SU-DHL-6 (cell line): Measurements from ENCODE around the gene ST8SIA4.

Source experiments
- H2AFZ ChIP-seq: fragments of 200-600 bp; sonication (generic); 2 replicates; pipeline ENCODE4 v1.6.1; 2014; ENCODE audit warnings: low read depth, mild to moderate bottlenecking, moderate library complexity, mixed read lengths, antibody characterized with exemption, low read length; ENCODE audit not compliant: severe bottlenecking
- H3F3A ChIP-seq: fragments of 200-600 bp; shearing (Covaris generic); 2 replicates; pipeline ENCODE4 v1.6.0; 2016; ENCODE audit warnings: antibody characterized with exemption, mild to moderate bottlenecking; ENCODE audit not compliant: insufficient read depth
- H3K27ac ChIP-seq: fragments of 200-600 bp; sonication (generic); 2 replicates; pipeline ENCODE4 v1.5.1; 2016; ENCODE audit warnings: low read depth, mild to moderate bottlenecking, low read length, moderate library complexity, mixed read lengths
- H3K27me3 ChIP-seq: fragments of 200-600 bp; sonication (generic), shearing (Covaris generic); 2 replicates; pipeline ENCODE4 v1.6.0; 2014; ENCODE audit warnings: mild to moderate bottlenecking, low read length
- H3K36me3 ChIP-seq: fragments of 200-600 bp; sonication (generic); 2 replicates; pipeline ENCODE4 v1.6.1; 2014; ENCODE audit warnings: mild to moderate bottlenecking, low read length, mixed read lengths
- H3K4me2 ChIP-seq: fragments of 300-600, 200-600 bp; shearing (Covaris generic), sonication (generic); 2 replicates; pipeline ENCODE4 v1.6.0; 2014; ENCODE audit warnings: low read length, low read depth, mild to moderate bottlenecking; ENCODE audit not compliant: poor library complexity, severe bottlenecking
- H3K4me3 ChIP-seq: fragments of 200-600 bp; sonication (generic); 2 replicates; pipeline ENCODE4 v1.5.1; 2014; ENCODE audit warnings: antibody characterized with exemption, low read length, mild to moderate bottlenecking, mixed read lengths; ENCODE audit not compliant: insufficient read depth, poor library complexity, severe bottlenecking
- H3K79me2 ChIP-seq: fragments of 200-600 bp; sonication (generic); 2 replicates; pipeline ENCODE4 v1.6.1; 2014; ENCODE audit warnings: mild to moderate bottlenecking, low read length, moderate library complexity; ENCODE audit not compliant: insufficient read depth
- H3K9ac ChIP-seq: fragments of 200-600 bp; sonication (generic); 2 replicates; pipeline ENCODE4 v1.7.0; 2014; ENCODE audit warnings: mild to moderate bottlenecking, low read length
- H3K9me2 ChIP-seq: fragments of 200-600 bp; sonication (generic); replicated peaks from 2 replicates; pipeline ENCODE4 v1.6.1; 2014; ENCODE audit warnings: low read length; ENCODE audit not compliant: insufficient read depth
- H3K9me3 ChIP-seq: fragments of 200-600 bp; sonication (generic); 2 replicates; pipeline ENCODE4 v1.6.1; 2014; ENCODE audit warnings: low read length, mixed read lengths; ENCODE audit not compliant: insufficient read depth
- H4K20me1 ChIP-seq: fragments of 200-600 bp; sonication (generic); 2 replicates; pipeline ENCODE4 v1.6.1; 2014; ENCODE audit warnings: low read depth, mild to moderate bottlenecking, antibody characterized with exemption, low read length, moderate library complexity, mixed read lengths
- EZH2phosphoT487 ChIP-seq: fragments of 200-600 bp; sonication (generic), shearing (Covaris generic); conservative IDR thresholded peaks from 2 replicates; pipeline ENCODE4 v1.6.1; 2018; ENCODE audit warnings: mild to moderate bottlenecking, antibody characterized with exemption, low read length, moderate library complexity, mixed read lengths
- TF ChIP-seq, protein P1 (sequence below): fragments of 200-600 bp; sonication (generic); IDR thresholded peaks from one replicate; pipeline ENCODE4 v1.5.1; 2017; ENCODE audit warnings: antibody characterized with exemption, mild to moderate bottlenecking, low read length, moderate library complexity; ENCODE audit not compliant: insufficient read depth, poor library complexity, severe bottlenecking

ST8SIA4 gene

DNA sequence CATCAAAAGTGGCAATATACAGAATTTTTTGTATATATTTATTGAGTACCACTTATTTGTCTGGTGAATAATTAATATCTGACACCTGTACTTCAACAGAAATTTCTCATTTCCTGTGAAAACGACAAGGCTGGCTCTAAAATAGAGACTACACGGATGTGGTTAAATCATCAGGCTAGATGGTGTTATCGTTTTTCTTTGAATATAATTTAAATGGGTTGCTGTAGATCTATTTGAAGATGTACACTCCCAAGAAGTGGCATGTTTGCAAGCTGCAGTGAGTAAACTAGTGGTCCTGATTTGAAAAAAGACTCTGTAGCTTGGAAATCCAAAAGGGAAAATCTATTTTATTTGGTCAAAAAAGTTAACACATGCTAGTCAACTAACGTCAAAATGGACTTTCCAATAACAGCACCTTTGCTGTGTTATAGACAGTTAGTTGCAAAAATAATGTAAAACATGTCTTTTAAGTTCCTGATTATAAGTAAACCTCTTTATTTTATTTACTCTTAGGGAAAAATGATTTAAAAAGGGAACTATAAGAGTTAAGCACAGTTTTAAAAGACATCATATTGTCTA is 13.8 kb downstream of the ST8SIA4 start:
- TF ChIP-seq, protein P1, sequence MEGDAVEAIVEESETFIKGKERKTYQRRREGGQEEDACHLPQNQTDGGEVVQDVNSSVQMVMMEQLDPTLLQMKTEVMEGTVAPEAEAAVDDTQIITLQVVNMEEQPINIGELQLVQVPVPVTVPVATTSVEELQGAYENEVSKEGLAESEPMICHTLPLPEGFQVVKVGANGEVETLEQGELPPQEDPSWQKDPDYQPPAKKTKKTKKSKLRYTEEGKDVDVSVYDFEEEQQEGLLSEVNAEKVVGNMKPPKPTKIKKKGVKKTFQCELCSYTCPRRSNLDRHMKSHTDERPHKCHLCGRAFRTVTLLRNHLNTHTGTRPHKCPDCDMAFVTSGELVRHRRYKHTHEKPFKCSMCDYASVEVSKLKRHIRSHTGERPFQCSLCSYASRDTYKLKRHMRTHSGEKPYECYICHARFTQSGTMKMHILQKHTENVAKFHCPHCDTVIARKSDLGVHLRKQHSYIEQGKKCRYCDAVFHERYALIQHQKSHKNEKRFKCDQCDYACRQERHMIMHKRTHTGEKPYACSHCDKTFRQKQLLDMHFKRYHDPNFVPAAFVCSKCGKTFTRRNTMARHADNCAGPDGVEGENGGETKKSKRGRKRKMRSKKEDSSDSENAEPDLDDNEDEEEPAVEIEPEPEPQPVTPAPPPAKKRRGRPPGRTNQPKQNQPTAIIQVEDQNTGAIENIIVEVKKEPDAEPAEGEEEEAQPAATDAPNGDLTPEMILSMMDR, result no peak
- no peak for TF ChIP-seq EZH2phosphoT487
- Histone ChIP-seq H3K9ac (peak overlapping the region; percentile 47), H2AFZ (no peak overlapping the region), H3K4me3 (peak overlapping the region; percentile 47), H3K4me2 (peak overlapping the region; percentile 99), H3K9me2 (no peaks in the 10 kb centered on the region), H3K79me2 (peaks cover 90% of the 10 kb centered on the region), H3F3A (peaks cover 49% of the 10 kb centered on the region), H3K27ac (peak overlapping the region; percentile 97), H3K27me3 (no peaks in the 10 kb centered on the region), H4K20me1 (no peaks in the 10 kb centered on the region), H3K9me3 (no peaks in the 10 kb centered on the region), H3K36me3 (peaks cover 50% of the 10 kb centered on the region)

DNA sequence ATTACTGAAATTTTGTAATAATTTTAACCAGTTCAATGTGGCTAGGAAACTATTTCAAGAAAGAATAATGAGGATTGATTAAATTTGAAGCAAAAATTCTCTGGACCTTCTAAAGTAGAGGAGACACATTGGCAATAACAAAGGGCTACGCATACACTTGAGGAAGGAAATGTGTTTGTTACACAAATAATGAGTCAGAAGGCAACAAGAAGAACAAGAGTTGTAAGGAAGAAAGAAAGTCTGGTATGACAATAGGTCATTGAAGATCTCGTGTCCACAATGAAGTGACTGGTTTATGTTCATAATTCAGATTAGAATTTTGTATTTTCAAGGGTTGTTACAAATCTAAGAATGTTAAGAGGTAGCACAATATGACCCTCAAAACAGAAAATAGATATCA is 25.8 kb downstream of the ST8SIA4 start:
- H4K20me1 ChIP-seq, result no peaks in the 10 kb centered on the region
- no peaks in the 10 kb centered on the region for H3K9me3 ChIP-seq
- peaks cover 77% of the 10 kb centered on the region for H3K79me2 ChIP-seq
- H3K27me3 ChIP-seq, result no peaks in the 10 kb centered on the region
- H3K9me2 ChIP-seq, result no peaks in the 10 kb centered on the region
- TF ChIP-seq EZH2phosphoT487, result no peak
- TF ChIP-seq, protein P1, result no peak
- peaks cover 7% of the 10 kb centered on the region; the same call in 1 of the 2 replicates for H3F3A ChIP-seq
- H3K36me3 ChIP-seq, result peaks cover 52% of the 10 kb centered on the region
- no peak overlapping the region for H3K4me3 ChIP-seq
- no peak overlapping the region for H3K9ac ChIP-seq
- H2AFZ ChIP-seq, result no peak overlapping the region
- no peak overlapping the region for H3K4me2 ChIP-seq
- no peak overlapping the region; the same call in 1 of the 2 replicates for H3K27ac ChIP-seq

GRCh38 chr5:100872408-100873190 is 30.5 kb downstream of the ST8SIA4 start:
- H2AFZ ChIP-seq, result no peak overlapping the region
- no peaks in the 10 kb centered on the region for H3K9me2 ChIP-seq
- no peaks in the 10 kb centered on the region for H4K20me1 ChIP-seq
- H3F3A ChIP-seq, result peaks cover 19% of the 10 kb centered on the region; the same call in 1 of the 2 replicates
- no peak for TF ChIP-seq EZH2phosphoT487
- TF ChIP-seq, protein P1, result no peak
- H3K27ac ChIP-seq, result no peak overlapping the region
- H3K79me2 ChIP-seq, result peaks cover 57% of the 10 kb centered on the region
- no peaks in the 10 kb centered on the region for H3K9me3 ChIP-seq
- peaks cover 55% of the 10 kb centered on the region for H3K36me3 ChIP-seq
- H3K4me2 ChIP-seq, result no peak overlapping the region
- H3K9ac ChIP-seq, result no peak overlapping the region
- no peaks in the 10 kb centered on the region for H3K27me3 ChIP-seq
- no peak overlapping the region for H3K4me3 ChIP-seq
